NCI-H1694 (cell line): ENCODE data around the gene HPD.
"Not testable (repeated sequence)": the region's sequence is repeated elsewhere in the genome, so short reads cannot be mapped to it uniquely, and the experiment has no call there.

Experiments
- DNase-seq: peaks from one replicate; lab custom pipeline; 2025; lab: John Stamatoyannopoulos, UW

HPD gene

GRCh38 chr12:121799842-121800693, 58.6 kb downstream of the HPD start:
- DNase-seq = peak; percentile 24

DNA sequence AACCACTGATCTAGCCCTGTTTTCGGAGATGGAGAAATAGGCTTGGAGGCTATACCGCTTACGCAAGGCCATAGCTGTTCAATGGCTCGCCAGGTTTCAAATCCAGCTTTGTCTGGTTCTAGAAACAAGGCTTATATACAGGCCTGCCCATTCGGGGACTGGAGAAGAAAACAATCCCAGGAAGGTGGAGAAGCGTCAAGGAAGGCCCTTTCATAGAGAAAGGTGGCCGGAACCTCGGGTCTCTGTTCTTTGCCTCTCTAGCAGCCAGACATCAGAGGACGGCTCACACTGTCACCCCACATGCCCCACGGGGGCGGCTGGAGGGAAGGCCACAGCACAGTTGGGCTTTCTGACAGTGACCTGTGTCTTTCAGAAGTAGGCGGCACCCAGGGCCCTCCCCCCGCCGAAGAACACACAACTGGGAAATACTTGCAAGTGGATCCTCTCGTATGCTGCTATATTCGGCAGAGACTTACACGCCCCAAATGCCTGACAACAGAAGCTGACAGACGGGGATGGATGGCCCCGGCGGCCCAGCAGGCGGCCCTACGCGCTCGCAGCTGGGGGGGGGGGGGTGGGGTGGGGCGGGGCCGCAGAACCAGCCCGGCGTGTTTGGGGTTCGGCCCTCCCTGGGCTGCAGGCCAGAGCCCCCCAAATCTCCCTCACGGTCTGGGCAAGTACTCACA, 59.4 kb downstream of the HPD start:
- DNase-seq = peak; percentile 45

GRCh38 chr12:121798787-121799155, 59.9 kb downstream of the HPD start:
- no peak for DNase-seq

DNA sequence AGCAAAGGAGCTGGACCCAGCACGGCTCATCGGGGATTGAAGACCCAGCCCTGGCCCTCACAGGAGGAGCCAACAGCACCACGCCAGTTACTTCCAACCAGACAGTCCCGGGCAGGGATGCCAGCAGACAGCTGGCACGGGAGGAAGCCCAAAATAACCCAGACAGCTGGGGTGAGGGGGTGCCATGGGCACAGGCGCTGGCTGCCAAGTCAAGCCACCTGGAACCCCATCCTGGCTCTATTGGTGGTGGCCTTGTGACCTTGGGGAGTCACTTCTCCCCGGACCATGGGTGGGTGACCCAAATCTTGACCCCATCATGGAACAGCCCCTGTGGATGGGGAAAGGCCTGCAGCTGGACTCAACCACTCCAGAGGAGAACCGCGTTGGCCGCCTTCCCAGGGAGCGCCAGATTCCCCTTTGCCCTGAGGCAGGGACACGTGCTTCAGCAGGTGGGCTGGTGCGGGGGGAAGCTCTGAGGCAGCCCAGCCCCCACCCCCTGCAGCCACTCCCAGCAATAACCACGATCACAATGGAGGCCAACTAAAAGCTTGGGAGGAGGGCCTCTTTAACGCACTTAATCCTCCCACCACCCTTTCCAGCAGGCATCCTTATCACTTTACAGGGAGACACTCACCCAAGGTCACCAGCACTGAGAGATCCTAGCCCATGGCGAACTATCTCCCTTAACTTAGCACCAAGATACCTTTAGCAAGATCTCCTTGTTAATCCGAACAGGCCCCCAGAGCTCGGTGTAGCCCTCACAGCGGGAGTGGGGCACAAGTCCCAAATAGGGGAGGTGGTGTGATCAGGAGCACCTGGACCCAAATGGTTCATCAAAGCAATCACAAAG, 60.5 kb downstream of the HPD start:
- peak; percentile 68 for DNase-seq

DNA sequence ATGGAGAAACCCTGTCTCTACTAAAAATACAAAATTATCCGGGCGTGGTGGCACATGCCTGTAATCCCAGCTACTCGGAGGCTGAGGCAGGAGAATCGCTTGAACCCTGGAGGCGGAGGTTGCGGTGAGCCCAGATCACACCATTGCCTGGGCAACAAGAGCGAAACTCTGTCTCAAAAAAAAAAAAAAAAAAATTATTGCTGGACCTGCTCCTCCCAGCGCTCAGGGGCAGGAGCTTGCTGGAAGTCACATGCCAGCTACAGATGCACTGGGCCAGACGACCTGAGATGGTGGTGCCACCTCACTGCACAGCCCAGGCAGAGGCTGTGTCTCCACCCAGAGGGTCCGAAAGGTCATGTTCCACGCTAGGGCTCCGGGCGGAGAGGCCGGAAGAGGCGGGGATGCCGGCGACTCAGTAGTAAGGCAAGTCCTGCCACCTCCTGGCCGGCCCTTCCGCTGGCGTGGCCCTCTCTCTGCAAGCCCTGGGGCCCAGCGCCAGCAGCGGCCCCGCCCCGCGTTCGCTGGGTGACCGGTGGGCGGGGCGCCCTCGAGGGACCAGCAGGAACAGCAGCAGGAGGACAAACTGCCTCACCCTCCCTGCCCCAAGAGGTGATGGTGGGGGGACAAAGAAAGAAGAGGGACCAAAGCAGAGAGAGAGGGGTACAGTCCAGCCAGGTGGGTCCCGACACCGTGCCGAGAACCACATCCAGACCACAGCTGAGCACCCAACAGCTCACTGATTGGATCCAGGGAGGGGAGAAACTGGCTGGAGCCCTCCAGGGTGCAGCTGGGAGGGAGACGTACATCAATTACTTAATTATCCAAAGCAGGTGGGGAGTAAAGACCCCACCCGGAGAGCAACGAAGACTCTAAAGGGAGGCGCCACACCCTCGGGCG, 61.6 kb downstream of the HPD start:
- DNase-seq = no peak

DNA sequence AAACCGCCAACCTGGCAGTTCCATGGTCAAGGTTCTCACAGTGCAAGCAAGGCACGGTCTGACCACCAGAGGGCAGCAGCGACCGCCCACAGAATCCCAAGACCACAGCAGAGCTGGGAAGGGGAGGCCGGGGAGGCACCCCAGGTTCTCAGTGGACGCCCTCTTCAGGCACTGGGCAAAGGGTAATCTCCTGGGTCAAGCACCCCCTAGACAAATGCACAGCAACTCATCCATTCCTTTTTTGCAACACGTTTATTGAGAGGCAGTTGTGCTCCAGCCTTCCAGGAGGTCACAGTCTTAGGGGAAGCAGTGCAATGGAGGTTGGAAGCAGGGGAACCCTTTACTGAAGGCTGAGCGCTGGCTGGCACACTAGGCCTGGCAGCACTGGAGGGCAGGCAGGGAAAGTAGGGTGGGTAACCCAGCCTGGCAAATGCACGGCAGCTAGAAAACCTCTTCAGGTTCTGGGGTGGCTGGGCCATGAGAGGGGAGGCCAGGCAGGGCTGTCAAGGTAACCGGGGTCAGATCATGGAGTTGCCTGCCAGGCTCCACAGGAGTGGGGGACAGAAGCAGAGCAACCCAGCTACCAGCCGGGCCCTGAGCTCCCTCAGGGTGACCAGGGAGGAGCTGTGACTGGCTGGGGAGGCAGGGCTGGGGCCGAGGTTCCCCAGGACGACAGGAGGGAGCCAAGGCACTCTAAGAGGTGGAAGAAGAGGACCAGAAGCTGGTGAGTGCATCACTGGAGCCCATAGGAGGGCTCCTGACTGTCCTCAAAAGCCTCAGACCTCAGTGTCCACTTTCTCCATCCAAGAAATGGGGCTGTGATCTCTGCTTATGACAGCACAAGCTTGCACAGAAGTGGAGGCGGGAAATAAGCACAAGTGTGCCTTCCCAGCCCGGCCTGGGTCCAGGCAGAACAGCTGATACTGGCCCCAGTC, 63.4 kb downstream of the HPD start:
- DNase-seq = peak; percentile 54

DNA sequence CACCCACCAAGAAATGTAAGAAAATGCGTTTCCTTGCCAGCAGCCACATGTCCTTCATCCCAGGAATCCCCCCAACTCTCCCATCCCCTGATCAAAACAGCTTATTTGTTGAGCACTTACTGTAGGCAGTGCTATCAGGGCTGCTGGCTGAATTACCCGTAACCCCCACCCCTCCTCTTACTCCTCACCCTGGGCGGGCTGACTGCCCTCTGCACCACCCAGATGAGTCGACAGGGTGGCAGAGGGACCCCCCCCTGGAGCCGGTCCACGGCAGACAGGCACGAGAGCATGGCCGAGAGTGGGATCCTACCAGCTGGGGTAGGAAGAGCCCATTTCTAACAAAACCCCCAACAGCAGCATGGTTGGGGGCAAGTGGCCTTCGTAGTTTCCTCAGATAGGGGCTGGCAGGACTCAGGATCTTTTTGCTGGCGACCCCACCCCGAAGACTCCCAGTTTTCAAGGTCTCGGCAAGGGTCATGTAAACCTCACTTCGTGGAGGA, 64.1 kb downstream of the HPD start:
- no peak for DNase-seq

- DNase-seq = peak; percentile 52
These were observed 64.7 kb downstream of the HPD start for GRCh38 chr12:121793838-121794533.

DNA sequence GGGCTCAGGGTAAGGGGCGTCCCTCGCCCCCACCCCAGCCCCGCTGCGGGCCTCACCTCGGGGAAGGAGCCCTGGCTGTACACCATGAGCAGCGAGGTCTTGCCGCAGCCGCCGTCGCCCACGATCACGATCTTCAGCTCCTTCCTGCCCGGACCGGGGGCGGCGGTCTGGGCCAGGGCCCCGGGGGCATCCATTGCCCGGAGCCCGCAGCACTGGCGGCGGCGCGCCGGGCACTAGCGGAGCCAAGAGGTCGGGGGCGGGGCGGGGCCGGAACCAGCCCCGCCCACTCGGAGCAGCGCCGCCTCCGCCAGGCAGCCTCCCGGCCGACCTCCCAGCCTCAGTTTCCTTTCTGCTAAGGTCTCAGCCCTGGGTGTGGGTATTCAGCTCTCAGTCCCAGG, 65.2 kb downstream of the HPD start, which contains the start of gene RHOF:
Gene RHOF, minus strand, starts transcription at position 249 of the 398 bp plus-strand sequence. Its CDS starts 55 bp downstream, at position 194.
- DNase-seq = no peak

DNA sequence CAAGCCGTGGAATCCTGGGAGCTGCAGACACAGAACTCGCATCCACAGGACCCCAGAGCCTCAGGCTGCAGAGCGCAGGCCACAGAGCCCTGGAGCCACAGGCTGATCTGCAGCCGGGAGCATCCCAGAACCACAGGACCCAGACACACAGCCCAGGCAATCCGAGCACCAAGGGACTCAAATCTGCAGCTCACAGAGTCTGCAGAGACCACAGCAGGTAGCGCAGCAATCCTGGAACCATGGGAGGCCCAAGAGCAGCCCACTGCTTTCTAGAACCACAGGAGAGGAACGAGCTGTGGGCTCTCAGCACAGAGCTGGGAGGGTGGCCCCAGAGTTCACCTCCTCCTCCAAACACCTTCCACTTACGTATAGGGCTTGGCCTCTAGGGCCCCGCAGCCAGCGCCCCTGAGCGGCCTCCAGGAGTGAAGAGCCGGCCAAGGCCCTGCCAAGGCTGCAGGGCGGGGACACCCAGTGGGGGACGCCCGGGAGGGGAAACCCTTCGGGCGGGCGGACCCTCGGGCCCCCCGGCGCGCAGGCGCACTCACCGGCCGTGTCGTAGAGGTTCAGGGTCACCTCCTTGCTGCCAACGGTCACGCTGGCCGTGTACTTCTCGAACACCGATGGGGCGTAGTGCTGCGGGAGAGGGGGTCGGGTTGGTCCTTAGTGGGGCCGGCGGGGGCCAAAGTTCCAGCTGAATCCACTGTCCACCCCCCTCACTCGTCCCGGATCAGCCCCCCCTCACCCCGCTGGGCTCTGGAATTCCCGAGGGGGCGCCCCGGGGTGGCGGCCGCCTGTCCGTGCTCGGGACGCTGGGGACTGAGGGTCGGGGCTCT, 65.8 kb downstream of the HPD start:
- no peak for DNase-seq

GRCh38 chr12:121791671-121792551, 66.7 kb downstream of the HPD start:
- no peak for DNase-seq

- DNase-seq = not testable (repeated sequence)
These were observed 67.9 kb downstream of the HPD start for GRCh38 chr12:121790785-121791184.

DNA sequence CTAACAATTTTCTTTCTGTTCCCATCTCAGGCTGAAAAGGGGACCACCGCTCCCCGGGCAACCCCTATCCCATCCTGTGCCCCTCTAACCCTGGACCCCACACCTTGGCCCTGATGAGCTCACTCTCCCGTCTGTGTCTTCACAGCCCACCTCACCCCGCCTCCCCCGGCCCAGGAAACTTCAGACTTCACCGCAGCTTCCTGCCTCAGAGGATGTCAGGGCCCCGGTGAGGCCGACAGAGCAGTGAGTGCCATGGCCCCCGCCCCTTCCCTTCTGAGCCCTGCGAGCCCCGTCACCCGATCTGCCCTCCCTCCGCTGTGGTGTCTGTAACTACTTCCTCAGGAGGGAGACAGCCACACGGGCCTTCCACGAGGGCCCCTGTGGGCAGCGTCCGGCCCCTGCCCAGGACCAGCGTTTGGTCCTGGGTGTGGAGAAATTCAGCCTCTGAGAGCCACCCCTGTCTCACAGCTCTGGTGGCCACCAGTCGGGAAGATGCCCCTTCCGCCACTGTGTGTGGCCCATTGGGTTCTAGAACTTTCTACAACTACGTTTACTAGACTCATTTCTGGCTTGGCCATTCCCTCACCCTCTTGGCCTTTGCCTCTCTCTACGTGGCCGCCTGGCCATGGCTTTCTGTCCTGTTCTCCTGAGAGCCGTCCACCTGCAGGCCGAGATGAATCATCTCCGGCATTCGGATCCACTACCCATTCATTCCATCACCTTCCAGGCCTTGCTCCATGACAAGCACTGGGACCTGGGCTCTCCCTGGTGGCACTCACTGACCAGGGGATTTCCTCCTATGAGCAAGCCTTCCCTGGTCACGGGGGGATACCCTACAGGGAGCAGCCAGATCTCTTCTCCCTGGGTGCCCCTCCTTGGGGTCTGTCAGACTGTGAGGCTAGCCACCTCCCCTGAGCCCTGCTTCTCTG, 68.6 kb downstream of the HPD start:
- no peak for DNase-seq
